SKM-1 (cell line): ENCODE data around the gene SEMA7A.
"Not testable (repeated sequence)": the region's sequence is repeated elsewhere in the genome, so short reads cannot be mapped to it uniquely, and the experiment has no call there.

Experiments
- DNase-seq: peaks from one replicate; lab custom pipeline; 2025; ENCODE audit not compliant: unreplicated experiment; lab: John Stamatoyannopoulos, UW

SEMA7A gene

GRCh38 chr15:74390647-74391288, 43.0 kb downstream of the SEMA7A start:
- DNase-seq: peak; percentile 43

- not testable (repeated sequence) for DNase-seq
These were observed 43.6 kb downstream of the SEMA7A start for GRCh38 chr15:74390049-74390646.

GRCh38 chr15:74389241-74390048, 44.3 kb downstream of the SEMA7A start:
- DNase-seq: peak; percentile 39

GRCh38 chr15:74388363-74388951, 45.3 kb downstream of the SEMA7A start:
- no peak for DNase-seq

- DNase-seq: no peak
These were observed 46.0 kb downstream of the SEMA7A start for GRCh38 chr15:74387621-74388362.

- DNase-seq: no peak
These were observed 46.6 kb downstream of the SEMA7A start for GRCh38 chr15:74387141-74387541.

- DNase-seq: no peak
These were observed 47.1 kb downstream of the SEMA7A start for GRCh38 chr15:74386496-74387140.

- DNase-seq: no peak
These were observed 48.0 kb downstream of the SEMA7A start for GRCh38 chr15:74385733-74386132.

- peak; percentile 66 for DNase-seq
These were observed 48.7 kb downstream of the SEMA7A start for GRCh38 chr15:74384881-74385643.

GRCh38 chr15:74384566-74384880, 49.2 kb downstream of the SEMA7A start:
- DNase-seq: no peak

- DNase-seq: no peak
These were observed 49.8 kb downstream of the SEMA7A start for GRCh38 chr15:74383695-74384565.

- no peak for DNase-seq
These were observed 50.5 kb downstream of the SEMA7A start for GRCh38 chr15:74383286-74383685.

GRCh38 chr15:74382004-74382816, 51.5 kb downstream of the SEMA7A start:
- DNase-seq: peak; percentile 68

- no peak for DNase-seq
These were observed 52.3 kb downstream of the SEMA7A start for GRCh38 chr15:74381481-74381880.

- DNase-seq: no peak
These were observed 52.6 kb downstream of the SEMA7A start for GRCh38 chr15:74381190-74381453.

- DNase-seq: no peak
These were observed 53.2 kb downstream of the SEMA7A start for GRCh38 chr15:74380361-74381189.

- no peak for DNase-seq
These were observed 54.9 kb downstream of the SEMA7A start for GRCh38 chr15:74378848-74379247.
